Stimulated activated CD8-positive, alpha-beta memory T cell treated with anti-CD3 and anti-CD28 coated beads, Interleukin-7, amount 100 ng/mL, for 48 hours (primary cell): ENCODE data around the gene BAD.
A peak's percentile ranks its signal among the peaks of the same experiment; 100 is the strongest.

Experiments used
- DNase-seq, 2 donors: peaks; one replicate each; pipeline ENCODE4 v3.0.0-alpha.2; 2020; ENCODE audit warnings: low read depth in 1 of 2; ENCODE audit errors: extremely low read depth in 1 of 2

Gene BAD

DNA sequence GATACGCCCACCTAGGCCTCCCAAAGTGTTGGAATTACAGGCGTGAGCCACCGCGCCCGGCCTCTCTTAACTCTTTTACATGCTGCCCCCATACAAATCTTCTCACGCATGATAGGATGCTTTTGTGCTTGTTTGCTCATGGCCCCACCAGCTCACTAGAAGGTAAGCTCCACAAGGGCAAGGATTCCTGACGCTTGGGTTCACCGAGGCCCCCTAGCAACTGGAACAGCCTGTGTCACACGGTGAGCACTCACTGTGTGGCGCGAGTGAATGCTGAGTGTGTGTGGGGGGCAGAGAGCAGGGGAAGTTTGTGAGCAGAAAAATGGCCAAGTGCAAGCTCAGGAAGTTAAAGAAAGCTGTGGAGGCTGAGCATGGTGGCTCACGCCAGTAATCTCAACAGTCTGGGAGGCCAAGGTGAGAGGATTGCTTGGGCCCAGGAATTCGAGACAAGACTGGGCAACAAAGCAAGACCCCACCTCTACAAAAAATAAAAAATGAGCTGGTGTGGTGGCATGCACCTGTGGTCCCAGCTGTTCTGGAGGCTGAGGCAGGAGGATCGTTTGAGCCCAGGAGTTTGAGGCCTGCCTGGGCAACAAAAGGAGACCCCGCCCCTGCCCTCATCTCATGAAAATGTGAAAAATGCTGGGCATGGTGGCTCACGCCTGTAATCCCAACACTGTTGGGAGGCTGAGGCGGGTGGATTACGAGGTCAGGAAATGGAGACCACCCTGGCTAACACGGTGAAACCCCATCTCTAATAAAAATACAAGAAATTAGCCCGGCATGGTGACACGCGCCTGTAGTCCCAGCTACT, 2.3 kb downstream of the BAD start:
- no peak for DNase-seq

DNA sequence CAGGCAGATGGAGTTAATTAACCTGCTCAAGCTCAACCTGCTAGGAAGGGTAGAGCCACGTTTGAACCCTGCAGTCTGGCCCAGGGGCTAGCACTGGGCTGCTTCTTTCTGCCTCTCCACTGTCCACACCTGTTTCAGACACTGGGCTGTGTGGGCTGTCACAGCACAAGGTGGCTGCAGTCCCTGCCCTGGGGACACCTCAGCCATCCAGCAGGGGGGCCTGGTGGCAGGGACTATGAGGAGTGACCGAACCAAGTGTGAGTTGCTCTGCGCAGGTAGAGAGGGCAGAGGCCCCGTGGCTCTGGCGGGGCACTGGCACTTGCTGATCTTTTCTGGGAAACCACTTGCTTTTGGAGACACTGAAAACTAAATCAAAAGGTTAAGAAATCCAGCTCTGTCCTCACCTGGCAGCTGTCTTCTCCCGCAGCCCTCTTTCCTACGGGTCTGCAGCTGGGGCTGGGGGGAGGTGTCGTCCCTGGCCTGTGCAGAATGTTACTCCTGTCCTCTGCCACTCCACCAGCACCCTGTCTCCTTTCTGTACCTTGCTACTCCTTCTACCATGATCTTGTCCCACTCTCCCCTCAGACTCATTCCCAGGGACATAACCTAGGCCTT, 5.8 kb downstream of the BAD start:
- DNase-seq = no peak

DNA sequence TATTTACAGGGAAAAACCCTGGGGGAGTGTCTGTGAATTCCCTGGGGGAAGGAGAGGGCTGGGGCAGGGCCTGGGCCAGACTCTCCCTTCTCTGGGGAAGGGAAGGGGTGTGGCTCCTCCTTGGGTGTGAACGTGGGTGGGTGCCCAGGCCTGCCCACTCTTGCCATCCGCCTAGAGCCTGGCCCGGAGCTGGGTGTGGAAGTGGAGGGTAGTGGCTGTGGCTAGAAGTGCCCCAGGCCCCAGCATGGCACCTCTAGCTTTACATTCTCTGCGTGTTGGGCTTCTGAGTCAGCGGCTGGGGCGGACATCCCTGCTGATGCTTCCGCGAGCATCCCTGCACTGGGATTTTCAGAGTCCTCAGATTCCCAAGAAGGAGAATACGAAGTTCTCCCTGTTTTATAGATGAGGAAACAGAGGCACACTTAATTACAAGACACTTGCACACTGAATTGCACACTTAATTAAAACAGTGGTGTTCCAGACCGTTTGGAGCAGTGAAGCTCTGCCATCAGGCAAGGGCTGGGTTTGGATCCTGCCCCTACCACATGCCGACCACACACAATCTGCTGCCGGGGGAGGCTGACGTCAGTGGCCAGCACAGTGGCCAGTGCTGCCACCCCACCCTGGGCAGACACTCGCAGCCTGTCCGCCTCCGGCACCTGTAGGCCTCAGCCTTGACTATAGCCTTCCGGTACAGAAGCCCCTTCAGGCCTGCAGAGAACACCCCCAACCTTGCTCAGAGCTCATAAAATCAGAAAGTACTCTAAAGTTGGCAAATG, 7.6 kb downstream of the BAD start:
- no peak for DNase-seq

DNA sequence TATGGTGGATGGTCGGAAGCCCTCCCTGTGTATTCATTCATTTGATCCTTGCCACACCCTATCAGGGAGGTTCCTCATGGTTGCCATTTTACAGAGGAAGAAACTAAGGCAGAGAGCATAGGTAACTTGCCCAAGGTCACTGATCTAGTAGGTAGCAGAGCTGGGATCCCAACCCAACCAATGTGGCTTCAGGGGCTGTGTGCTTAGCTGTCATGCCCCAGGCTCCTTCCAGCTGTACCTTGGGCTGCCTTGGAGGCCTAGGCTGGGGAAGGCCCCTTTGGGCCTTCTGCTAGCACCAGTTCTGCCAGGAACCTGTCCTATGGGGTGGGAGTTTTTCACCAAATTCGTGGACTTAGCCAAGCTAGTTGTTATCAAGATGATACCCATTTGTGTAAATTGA, 8.6 kb downstream of the BAD start:
- no peak for DNase-seq

DNA sequence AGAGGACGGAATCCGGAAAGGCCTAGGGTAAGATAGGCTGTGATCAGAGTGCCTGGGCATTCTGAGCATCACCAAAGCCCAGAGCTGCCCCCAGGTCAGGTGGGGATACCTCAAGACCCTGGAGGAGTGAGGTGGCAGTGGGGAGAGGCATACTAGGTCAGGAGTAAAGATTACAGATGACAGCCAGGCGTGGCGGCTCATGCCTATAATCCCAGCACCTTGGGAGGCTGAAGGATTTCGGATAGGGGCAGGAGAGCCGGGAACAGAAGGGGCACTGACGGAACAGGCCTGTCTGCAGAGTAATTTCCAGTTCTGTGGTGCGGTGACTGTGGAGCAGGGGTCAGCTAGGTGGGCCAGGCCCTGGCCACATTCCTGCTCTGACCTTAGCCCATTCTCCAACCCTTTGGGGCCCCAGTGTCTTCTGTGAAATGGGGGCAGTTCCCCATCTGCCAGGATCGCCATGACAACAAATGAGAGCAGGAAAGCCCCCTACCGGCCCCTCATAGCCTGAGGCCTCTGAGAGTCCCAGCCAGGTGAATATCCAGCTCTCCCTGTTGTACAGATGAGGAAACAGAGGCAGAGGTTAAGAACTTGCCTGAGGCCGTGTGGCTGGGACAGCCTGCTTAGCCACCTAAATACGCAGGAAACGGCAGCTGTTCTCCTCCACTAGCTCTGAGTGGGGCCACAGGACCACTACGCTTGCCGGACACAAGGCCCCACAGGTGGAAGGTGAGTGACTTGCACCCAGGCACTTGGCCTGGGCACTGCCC, 9.2 kb downstream of the BAD start:
- DNase-seq = no peak

DNA sequence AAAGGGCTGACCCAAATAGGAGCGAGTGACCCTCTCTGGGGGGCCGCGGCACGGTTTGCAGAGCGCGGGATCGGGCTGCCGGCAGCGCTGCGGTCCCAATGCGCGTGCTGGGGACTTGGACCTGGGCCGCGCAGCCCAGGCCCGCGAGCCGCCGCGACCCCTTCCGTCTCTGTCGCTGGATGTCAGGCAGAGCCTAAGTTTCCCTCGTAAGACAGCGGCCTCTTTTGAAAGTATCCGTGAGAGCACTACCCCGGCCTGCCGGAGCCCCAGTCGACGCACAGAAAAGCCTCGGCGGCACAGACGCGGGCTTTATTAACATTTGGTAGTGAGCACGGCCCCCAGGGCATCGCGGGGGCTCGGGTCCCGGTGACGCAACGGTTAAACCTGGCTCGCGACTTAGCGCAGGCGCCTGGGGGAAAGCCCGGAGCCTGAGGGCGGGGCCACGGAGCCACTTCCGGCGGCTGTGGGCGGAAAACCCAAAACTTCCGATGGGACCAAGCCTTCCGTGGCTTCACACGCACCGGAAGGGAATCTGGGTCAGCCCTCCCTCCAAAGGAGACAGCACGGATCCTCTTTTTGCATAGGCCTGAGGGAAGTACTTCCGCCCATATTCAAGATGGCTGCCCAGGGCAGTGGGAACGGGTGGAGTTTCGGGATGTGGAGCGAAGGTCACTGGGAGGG, 14.8 kb downstream of the BAD start:
- peak; percentile 98 for DNase-seq

DNA sequence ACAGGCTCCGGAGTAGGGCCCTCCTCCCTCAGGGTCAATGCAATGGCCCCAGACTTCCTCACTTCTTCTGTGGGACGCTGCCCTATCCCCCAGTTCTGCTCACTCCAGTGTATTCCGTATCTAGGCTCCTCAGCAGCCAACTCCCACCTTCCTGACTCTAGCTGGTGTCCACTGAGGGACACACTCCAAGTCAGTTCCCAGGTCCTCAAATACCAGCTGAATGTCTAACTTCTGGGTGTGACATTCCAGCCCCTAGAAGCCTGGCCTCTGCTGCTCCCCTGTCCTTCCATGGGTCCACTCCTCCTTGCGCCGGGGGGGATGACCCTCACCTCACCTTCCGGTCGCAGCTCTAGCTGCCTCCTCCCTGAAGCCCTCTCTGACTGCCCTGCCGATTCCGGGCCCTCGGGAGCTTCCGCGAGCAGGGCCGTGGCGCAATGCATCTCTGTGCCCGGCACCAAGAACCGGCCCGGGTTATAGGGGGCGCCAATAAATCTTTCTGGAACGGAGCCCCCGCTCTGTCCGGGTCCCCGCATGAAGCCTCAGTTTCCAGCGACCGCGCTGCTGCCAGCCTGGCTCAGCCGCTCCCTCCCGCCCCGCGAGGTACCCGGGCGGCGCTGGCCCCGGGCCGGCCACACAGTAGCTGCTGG, 15.4 kb downstream of the BAD start:
- peak in 1 of 2 donors; percentile 14 for DNase-seq

DNA sequence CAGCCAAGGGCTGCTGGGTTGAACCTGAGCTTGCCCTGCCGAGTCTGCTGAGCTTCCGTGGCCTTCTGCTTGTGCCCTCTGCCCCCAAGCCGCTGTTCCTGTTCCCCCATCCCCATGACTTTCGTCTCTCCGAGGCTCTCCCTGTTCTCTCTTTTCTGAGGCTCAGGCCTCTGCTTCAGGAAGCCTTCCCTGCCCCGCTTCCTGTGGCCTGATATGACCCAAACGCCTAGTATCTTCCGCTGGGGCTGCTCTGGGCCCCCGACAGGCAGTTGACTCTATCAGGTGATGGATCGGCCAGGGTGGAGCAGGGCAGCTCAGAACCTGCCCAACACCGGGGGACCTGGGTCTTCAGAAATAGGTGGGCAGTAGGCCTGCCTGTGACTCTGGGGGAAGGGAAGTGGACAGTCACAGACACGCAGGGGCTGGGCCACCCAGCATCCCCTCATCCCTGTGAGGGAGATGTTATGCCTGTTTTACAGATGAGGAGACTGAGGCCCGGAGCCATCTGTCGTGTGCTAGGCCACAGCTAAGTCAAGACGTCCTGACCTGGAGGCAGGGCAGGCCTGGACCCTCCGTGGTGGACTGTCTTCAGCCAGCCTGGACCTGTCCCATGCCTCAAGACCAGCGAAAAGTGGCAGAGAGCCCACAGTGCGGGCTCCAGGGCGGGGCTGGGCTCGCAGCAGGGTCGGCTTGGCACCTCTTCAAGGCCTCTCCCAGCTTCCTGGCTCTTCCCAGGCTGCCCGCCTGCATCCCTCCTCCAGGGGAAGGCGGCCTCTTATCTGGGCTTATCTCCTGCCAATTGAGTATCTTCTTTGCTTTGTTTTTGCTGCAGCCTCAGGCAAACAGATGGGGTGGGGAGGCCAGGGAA, 16.2 kb downstream of the BAD start:
- DNase-seq = no peak

DNA sequence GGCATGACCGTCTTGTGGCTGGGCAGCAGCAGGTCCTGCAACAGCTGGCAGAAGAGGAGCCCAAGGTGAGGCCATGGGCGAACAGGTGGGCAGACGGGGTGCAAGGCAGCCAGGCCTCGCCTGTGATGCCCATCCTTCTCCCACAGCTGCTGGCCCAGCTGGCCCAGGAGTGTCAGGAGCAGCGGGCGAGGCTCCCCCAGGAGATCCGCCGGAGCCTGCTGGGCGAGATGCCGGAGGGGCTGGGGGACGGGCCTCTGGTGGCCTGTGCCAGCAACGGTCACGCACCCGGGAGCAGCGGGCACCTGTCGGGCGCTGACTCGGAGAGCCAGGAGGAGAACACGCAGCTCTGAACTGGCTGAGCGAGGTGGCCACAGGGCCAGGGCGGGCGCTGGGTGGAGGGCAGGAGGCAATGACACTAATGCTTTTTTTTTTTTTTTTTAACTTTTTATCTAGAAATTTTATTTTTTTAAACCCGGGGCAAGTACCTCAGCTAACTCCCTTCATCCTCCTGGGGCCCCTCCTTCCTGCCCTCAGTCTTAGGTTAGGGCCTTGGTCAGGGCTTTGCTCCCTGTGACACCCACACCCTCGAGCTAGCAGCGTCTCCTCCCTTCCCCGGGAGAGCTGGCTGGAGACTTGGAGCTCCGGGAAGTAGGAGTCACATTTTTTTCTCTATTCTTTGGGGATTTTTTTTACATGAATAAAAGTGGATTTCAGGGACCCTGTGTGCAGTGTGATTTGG, 17.1 kb downstream of the BAD start:
- DNase-seq = no peak

DNA sequence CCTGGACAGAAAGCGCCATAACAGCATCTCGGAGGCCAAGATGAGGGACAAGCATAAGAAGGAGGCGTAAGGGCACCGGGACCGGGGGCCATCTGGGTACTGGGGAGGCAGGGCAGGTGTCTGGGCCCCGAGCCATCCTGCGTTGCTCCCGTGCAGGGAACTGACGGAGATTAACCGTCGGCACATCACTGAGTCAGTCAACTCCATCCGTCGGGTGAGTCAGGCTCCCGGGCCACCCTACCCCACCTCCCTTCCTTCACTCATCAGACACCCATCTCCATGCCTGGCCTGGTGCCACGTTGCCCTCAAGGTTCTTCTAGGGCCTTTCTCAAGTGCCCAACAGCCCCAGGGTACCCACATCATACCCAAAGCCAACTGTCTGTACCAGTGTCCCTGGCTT, 18.1 kb downstream of the BAD start:
- DNase-seq = no peak

DNA sequence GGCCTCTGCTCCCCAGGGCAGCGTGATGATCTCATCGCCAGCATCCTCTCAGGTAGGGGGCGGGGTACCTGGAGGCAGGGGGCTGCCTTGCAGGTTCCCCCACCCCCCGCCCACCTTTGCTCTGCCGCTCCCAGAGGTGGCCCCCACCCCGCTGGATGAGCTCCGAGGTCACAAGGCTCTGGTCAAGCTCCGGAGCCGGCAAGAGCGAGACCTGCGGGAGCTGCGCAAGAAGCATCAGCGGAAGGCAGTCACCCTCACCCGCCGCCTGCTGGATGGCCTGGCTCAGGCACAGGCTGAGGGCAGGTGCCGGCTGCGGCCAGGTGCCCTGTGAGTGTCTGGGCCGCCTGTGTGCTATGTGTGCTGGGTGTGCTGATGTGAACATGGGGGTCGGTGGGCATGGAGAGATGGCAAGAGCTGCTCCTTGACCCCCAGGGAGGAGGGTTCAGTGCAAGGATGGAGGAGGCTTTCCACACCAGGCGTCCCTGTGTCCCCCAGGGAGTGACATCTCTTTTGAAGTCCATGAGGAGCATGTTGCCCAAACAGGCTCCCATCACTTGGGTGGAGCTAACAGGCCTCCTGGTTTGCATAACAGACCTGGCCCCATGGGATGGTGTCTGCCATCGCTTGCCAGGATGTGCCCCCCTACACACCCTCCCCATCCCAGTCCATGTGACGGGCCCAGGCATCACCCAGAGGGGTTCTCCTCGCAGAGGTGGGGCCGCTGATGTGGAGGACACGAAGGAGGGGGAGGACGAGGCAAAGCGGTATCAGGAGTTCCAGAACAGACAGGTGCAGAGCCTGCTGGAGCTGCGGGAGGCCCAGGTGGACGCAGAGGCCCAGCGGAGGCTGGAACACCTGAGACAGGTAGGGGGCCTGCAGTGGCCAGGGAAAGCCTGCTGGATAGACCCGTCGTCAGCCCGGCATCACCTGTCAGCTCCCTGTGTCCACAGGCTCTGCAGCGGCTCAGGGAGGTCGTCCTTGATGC, 19.0 kb downstream of the BAD start:
- DNase-seq = no peak

DNA sequence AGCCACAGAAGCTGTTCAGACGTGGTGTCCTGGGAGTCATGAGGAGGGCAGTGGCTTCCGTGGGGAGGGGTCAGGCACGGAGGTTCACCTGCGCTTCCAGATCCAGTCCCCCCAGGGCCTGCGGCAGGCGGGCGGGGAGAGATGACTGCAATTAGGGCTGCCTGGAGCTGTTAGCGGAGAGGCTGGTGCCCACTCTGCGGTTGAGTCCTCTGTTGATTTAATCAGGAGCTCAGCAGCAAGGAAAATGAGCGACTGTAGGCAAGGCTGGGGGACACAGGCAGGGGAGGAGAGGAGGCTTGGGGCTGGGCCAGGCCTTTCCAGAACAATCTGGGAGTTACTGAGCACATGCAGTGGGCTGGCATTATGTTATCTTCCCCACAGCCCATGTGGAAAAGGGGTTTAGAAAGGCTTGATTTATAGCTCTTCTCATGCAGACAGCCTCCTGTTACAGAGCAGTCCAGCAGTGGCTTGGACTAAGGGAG, 20.1 kb downstream of the BAD start:
- DNase-seq = no peak

DNA sequence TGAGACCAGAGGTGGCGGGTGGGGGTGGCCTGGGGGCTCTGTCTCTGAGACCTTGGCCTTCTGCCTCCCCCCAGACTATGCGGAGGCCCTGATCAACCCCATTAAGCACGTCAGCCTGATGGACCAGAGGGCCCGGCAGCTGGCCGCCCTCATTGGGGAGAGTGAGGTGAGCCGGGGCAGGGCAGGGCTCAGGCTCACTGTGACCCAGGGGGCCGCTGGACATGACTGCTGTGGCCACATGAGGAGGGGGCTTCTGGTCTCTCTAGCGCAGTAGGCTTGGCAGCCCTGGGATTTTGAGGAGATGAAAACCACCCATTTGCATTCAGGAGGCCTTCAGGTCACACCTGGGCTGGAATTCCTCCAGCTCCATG, 20.5 kb downstream of the BAD start:
- no peak for DNase-seq

DNA sequence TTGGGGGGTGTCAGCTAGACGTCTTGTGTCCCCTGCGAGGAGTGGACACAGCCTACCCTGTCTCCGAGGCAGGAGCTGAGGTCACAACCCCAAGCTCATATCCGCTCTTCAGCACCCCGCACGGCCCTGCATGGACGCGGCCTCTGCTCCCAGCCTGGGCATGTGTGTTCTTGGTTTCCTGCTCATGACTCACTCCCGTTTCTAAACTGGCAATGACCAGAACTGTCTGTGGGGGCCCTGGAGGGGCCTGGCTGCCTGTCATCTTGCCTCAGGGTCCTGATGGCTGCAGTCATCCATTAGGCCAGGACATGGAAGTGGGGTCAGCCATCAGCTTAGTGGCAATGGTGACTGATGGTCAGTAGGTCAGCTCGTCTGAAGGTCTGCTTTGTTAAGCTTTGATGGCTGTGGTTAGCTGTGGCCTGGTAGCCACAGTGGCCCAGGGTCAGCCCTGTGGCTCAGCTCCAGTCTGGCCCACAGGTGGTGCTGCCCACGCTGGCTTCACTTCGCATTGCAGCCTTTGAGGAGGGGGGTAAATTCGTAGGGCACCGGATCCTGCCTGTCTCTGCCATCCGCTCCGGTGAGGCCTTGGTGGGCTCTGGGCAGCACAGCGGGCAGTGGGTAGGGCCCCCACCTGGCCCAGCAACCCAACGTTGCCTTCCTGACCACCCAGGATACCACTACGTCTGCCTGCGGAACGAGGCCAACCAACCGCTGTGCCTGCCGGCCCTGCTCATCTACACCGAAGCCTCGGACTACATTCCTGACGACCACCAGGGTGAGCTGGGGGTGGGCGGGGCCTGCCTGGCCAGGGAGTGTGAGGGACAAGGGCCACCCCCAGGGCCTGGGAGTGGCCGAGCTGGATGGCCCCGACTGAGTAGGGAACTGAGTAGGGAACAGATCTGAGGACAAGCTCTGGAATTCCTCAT, 21.2 kb downstream of the BAD start:
- DNase-seq = no peak

DNA sequence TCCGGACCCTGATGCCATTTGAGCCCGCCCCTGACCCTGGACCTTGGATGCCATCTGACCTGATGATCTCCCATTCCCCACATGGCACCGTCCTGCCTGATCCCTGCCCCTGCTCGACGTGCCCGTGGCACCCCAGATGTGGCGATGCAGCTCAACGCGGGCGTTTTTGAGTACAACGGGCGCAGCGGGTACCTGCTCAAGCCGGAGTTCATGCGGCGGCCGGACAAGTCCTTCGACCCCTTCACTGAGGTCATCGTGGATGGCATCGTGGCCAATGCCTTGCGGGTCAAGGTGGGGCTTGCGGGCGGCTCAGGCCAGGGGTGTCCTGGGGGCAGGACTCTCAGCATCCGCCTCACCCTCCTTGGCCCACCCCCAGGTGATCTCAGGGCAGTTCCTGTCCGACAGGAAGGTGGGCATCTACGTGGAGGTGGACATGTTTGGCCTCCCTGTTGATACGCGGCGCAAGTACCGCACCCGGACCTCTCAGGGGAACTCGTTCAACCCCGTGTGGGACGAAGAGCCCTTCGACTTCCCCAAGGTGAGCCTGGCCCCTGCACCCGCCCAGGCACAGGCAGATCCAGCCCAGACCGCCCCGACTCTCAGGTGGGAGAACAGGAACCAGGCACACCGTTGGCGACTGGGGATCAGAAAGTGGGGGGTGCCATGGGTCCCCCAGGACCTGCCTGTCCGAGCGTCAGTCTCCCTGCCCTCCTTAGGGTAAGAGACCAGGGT, 22.0 kb downstream of the BAD start:
- no peak for DNase-seq
